ENCODE data around the gene IFNA10.
"Not testable (repeated sequence)": the region's sequence is repeated elsewhere in the genome, so short reads cannot be mapped to it uniquely, and the experiment has no call there.

IFNA10 gene

DNA sequence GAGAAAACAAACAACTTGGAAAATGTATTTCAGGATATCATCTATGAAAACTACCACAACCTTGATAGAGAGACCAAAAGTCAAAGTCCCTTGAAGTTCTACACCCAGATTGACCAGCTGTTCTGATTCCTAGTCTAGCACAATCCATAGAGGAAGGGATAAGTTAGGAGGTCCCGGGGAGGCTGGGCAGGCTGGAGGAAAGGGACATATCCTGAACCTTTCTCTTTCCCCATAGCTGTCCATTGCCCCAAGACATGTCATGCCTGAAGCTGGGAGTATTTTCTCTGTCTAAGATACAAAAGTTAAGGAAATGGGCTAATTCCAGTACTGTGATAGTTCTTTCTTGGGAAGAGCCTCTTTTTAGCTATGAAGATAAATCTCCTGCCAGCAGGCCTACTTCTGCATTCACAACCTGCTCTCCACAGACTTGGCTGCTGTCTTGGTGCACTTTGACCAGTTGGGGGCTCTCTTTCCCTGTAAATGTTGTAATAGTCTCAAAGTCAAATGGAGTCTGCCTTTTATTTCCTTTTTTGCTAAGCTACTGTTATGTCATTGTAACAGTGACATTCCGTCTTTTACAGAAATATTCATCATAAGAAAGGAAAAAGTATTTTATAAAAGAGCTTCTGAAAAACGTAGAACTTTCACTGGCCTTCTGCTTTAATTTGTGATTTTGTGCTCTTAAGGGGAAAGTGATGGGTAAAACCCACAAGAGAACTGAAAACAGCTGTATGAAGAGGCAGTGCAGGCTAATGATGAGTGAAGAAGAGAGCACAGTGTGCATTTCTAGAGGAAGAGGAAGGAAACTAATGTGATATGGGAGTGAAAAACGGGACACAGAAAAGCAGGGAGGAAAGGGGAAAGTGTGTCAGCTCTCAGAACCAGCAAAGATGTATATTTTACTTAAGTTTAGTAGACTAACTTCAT lies 23.9 kb downstream of the IFNA10 start:
- not testable (repeated sequence) for H3K36me3 ChIP-seq (ENCODE audit: insufficient read depth, low read length); H3K27me3 ChIP-seq (ENCODE audit: control insufficient read depth in 1 of 2, insufficient read depth in 2 of 2, low read length in 2 of 2); H3K4me1 ChIP-seq (ENCODE audit: insufficient read depth, low read length); H3K4me3 ChIP-seq (ENCODE audit: low read depth in 1 of 2, low read length in 2 of 2); H3K27ac ChIP-seq (ENCODE audit: low read depth, low read length); H3K9ac ChIP-seq (ENCODE audit: low read length); H3K9me3 ChIP-seq (ENCODE audit: low read length)

DNA sequence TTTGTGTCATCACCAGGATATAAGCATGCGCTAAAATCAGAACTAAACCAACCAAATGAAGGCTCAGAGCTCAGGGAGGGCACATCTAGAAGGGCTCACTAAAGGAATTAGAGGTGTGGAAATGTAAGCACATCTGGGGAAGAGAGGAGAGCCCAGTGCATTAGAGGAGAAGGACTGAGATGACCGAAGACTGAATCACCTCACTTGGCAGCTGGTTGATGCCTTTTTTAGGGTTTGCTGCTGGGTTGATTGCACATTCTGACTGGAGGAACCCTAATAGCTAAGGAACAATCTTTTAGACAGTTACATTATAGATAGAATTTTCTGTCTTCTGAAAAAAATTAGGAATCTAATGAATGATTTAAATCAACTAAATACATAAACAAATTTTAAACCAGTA lies 32.3 kb downstream of the IFNA10 start:
- Histone ChIP-seq H3K36me3 (ENCODE audit: insufficient read depth, low read length) (no peaks in the 10 kb centered on the region), H3K27ac (ENCODE audit: low read depth, low read length) (no peak overlapping the region), H3K9ac (ENCODE audit: low read length) (no peak overlapping the region), H3K9me3 (ENCODE audit: low read length) (no peaks in the 10 kb centered on the region), H3K4me3 (ENCODE audit: low read depth in 1 of 2, low read length in 2 of 2) (no peak overlapping the region), H3K4me1 (ENCODE audit: insufficient read depth, low read length) (no peaks in the 10 kb centered on the region), H3K27me3 (ENCODE audit: control insufficient read depth in 1 of 2, insufficient read depth in 2 of 2, low read length in 2 of 2) (no peaks in the 10 kb centered on the region)

DNA sequence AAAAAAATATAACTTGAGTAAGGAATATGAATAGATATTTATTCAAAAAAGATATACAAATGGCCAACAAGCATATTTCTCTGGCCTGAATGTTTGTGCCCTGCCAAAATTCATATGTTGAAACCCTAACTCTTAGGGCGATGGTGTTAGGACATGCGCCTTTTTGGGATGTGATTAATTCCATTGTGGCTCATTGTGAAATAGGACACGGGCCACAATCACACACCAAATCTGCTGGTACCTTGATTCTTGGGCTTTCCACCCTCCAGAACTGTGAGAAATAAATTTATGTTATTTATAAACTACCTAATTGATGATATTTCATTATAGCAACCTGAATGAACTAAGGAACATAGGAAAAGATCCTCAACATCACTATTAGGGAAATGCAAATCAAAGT lies 34.8 kb downstream of the IFNA10 start:
- no peaks in the 10 kb centered on the region for H3K27me3 ChIP-seq (ENCODE audit: control insufficient read depth in 1 of 2, insufficient read depth in 2 of 2, low read length in 2 of 2)
- no peaks in the 10 kb centered on the region for H3K9me3 ChIP-seq (ENCODE audit: low read length)
- H3K27ac ChIP-seq (ENCODE audit: low read depth, low read length), result no peak overlapping the region
- H3K4me1 ChIP-seq (ENCODE audit: insufficient read depth, low read length), result no peaks in the 10 kb centered on the region
- no peaks in the 10 kb centered on the region for H3K36me3 ChIP-seq (ENCODE audit: insufficient read depth, low read length)
- no peak overlapping the region for H3K4me3 ChIP-seq (ENCODE audit: low read depth in 1 of 2, low read length in 2 of 2)
- H3K9ac ChIP-seq (ENCODE audit: low read length), result no peak overlapping the region

DNA sequence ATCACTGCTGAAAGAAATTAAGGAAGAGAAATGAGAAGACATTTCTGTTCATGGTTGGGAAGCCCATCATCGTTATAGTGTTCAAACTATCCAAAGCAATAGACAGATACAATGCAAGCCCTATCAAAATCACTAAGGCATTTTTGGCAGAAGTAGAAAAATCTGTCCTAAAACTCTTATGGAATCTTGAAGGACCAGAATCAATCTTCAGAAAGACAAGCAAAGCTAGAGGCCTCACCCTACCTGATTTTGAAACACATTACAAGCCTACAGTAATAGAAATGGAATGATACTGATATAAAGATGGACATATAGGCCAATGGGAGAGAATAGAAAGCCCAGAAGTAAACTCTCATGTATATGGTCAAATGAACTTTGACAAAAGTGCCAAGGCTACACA lies 35.6 kb downstream of the IFNA10 start:
- no peaks in the 10 kb centered on the region for H3K36me3 ChIP-seq (ENCODE audit: insufficient read depth, low read length)
- H3K4me1 ChIP-seq (ENCODE audit: insufficient read depth, low read length), result no peaks in the 10 kb centered on the region
- no peaks in the 10 kb centered on the region for H3K27me3 ChIP-seq (ENCODE audit: control insufficient read depth in 1 of 2, insufficient read depth in 2 of 2, low read length in 2 of 2)
- no peak overlapping the region for H3K27ac ChIP-seq (ENCODE audit: low read depth, low read length)
- no peak overlapping the region for H3K4me3 ChIP-seq (ENCODE audit: low read depth in 1 of 2, low read length in 2 of 2)
- H3K9me3 ChIP-seq (ENCODE audit: low read length), result no peaks in the 10 kb centered on the region
- H3K9ac ChIP-seq (ENCODE audit: low read length), result no peak overlapping the region

DNA sequence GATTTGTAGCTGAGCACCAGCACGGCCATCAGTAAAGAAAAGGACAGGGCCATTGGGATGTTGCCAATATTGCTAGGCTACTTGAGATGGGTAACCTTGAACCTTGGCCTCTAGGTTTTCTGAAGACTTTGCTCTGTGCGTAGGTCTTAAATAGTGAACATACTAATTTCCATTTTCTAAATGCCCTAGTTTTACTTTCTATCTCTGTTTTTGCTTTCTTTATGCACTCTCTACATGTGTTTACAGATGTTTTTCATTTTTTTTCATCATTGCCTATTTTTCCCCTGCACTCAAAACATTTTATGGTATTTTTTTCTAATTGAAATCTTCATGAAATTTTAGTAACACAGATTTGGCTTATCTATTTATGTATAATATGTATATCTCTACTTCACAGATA lies 40.4 kb downstream of the IFNA10 start, which contains the start of gene IFNA21:
Gene IFNA21 (minus strand): TSS at position 101 of the 400 bp plus-strand sequence. CDS start 48 bp downstream, at position 53.
- H3K4me3 ChIP-seq (ENCODE audit: low read depth in 1 of 2, low read length in 2 of 2); H3K27me3 ChIP-seq (ENCODE audit: control insufficient read depth in 1 of 2, insufficient read depth in 2 of 2, low read length in 2 of 2); H3K36me3 ChIP-seq (ENCODE audit: insufficient read depth, low read length); H3K9ac ChIP-seq (ENCODE audit: low read length); H3K9me3 ChIP-seq (ENCODE audit: low read length); H3K27ac ChIP-seq (ENCODE audit: low read depth, low read length); H3K4me1 ChIP-seq (ENCODE audit: insufficient read depth, low read length): not testable (repeated sequence)

DNA sequence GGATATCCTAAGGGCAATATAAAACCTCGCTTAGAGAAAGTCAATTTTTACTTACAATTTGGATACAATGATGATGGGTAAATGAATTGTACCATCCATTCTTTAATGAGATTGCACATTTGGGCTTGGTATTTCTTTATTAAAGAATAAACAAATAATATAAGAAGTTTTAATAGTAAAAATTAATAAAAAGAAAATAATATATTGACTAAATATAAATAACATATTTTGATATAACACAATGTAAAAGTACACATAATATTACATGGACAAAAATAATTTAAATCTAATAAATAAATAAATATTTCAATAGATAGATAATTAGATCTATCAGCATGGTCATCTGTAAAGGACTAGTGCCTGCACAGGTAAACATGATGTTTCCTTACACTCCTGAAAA lies 41.4 kb downstream of the IFNA10 start:
- no peak overlapping the region for H3K9ac ChIP-seq (ENCODE audit: low read length)
- H3K4me3 ChIP-seq (ENCODE audit: low read depth in 1 of 2, low read length in 2 of 2), result no peak overlapping the region
- H3K27ac ChIP-seq (ENCODE audit: low read depth, low read length), result no peak overlapping the region
- H3K27me3 ChIP-seq (ENCODE audit: control insufficient read depth in 1 of 2, insufficient read depth in 2 of 2, low read length in 2 of 2), result no peaks in the 10 kb centered on the region
- H3K4me1 ChIP-seq (ENCODE audit: insufficient read depth, low read length), result no peaks in the 10 kb centered on the region
- no peaks in the 10 kb centered on the region for H3K9me3 ChIP-seq (ENCODE audit: low read length)
- no peaks in the 10 kb centered on the region for H3K36me3 ChIP-seq (ENCODE audit: insufficient read depth, low read length)

DNA sequence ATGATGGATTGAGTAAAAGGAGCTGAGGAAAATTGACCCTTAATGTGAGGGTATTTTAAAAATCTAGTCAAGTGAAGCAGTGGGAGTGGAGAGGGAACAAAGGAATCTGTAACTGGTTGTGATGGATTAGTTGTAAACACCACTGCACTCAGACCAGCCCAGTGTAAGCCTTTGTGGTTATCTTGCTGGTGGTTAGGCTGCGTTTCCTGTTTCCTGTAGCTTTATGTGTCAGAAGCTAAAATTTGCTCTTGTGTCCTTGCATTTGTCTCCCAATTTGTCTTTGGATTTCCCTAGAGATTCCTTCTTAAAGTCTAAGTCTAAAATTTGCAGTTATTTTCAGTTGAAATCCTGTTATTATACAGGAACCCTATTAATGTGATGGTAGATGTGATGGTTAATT lies 46.8 kb downstream of the IFNA10 start:
- Histone ChIP-seq H3K27me3 (ENCODE audit: control insufficient read depth in 1 of 2, insufficient read depth in 2 of 2, low read length in 2 of 2) (no peaks in the 10 kb centered on the region), H3K27ac (ENCODE audit: low read depth, low read length) (no peak overlapping the region), H3K4me1 (ENCODE audit: insufficient read depth, low read length) (no peaks in the 10 kb centered on the region), H3K4me3 (ENCODE audit: low read depth in 1 of 2, low read length in 2 of 2) (no peak overlapping the region), H3K36me3 (ENCODE audit: insufficient read depth, low read length) (no peaks in the 10 kb centered on the region), H3K9me3 (ENCODE audit: low read length) (no peaks in the 10 kb centered on the region), H3K9ac (ENCODE audit: low read length) (no peak overlapping the region)
